H1 (cell line): ENCODE data around the gene SLC39A11. TPM values are rescaled to one million over a fixed set of nuclear protein-coding genes. Genes with fewer than 3 reads are reported as not detected.

ENCODE experiments used
- BCL11A ChIP-seq, 2 experiments: IDR thresholded peaks; one replicate each; pipeline ENCODE4 v1.6.1; 2011; ENCODE audit warnings: low read depth in 2 of 2, low read length in 2 of 2, mild to moderate bottlenecking in 2 of 2
- CHD2 ChIP-seq: IDR thresholded peaks from 2 replicates; pipeline ENCODE4 v1.6.1; 2012; ENCODE audit warnings: low read length, improper control_type of control experiment
- CHD7 ChIP-seq: fragments of 300-600 bp; sonication (generic); IDR thresholded peaks from 2 replicates; pipeline ENCODE4 v1.7.1; 2012; ENCODE audit warnings: low read length, moderate library complexity, mild to moderate bottlenecking, inconsistent platforms; ENCODE audit not compliant: insufficient replicate concordance
- MAX ChIP-seq: IDR thresholded peaks from 2 replicates; pipeline ENCODE4 v1.6.1; 2012; ENCODE audit warnings: inconsistent platforms
- NRF1 ChIP-seq: IDR thresholded peaks from 2 replicates; pipeline ENCODE4 v1.6.1; 2011; ENCODE audit warnings: mild to moderate bottlenecking, low read depth, low read length, improper control_type of control experiment
- RXRA ChIP-seq: IDR thresholded peaks from 2 replicates; pipeline ENCODE4 v1.6.1; 2011; ENCODE audit warnings: low read depth, mild to moderate bottlenecking, low read length, moderate library complexity; ENCODE audit not compliant: insufficient read depth
- SIN3A ChIP-seq, 2 experiments: IDR thresholded peaks in 1 of 2; conservative IDR thresholded peaks in 1 of 2; 2 replicates each; pipeline ENCODE4 v1.6.1; 2011 to 2012; ENCODE audit warnings: low read length in 2 of 2, improper control_type of control experiment in 1 of 2, low read depth in 1 of 2, mild to moderate bottlenecking in 1 of 2
- TCF12 ChIP-seq: IDR thresholded peaks from 2 replicates; pipeline ENCODE4 v1.6.1; 2011; ENCODE audit warnings: low read depth, mild to moderate bottlenecking, low read length
- YY1 ChIP-seq: IDR thresholded peaks from 2 replicates; pipeline ENCODE4 v1.6.1; 2011; ENCODE audit warnings: low read depth, mild to moderate bottlenecking, low read length
- polyA plus RNA-seq, 7 experiments: library from polyadenylated mRNA; depleted of rRNA in 3 of 7; stranded (reverse) in 5 of 7; unstranded in 2 of 7; fragments of >200 nt in 5 of 7; fragments of 200-250 nt in 2 of 7; gene quantifications; 1 replicate in 5 of 7; 2 replicates in 1 of 7; 4 replicates in 1 of 7; pipeline versions ENCODE4 v1.2.1 to v1.2.3, GENCODE V29; 2011 to 2013; ENCODE audit warnings: missing spikeins in 2 of 7, mixed read lengths in 2 of 7
- total RNA-seq: library from RNA; stranded (reverse); fragmentation: NEBNext Ultra II Directional; extraction: Animal tissue kit (Norgen Biotek cat#: 25700); gene quantifications from 2 replicates; pipeline ENCODE4 v1.2.1, GENCODE V29; 2021
- TF ChIP-seq, protein P1 (sequence below): IDR thresholded peaks from 2 replicates; pipeline ENCODE4 v1.6.1; 2012; ENCODE audit warnings: inconsistent platforms

Gene SLC39A11
- total and polyA plus RNA-seq, 2 of the 8 experiments (the other 6 are each of a cell fraction or from before 2014, with no cell fraction given), result 12.2 to 19.6 TPM

DNA sequence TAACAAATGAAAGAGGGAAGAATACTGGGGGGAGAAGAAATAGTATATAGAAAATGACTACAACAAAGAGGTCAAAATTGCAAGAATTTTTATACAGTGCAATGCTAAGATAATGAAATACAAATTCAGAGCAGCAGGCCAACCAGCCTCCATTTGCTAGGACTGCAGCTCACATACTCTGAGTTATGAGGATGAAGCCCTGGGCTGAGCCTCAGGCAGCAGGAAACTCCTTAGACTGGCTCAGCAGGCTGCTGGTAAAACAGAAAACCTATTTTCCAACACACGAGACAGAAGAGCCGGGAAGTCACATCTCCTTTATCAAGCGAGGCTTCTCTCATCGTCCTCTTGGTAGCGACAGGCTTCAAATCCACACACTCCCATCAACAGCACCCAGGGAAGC is 296.5 kb downstream of the SLC39A11 start (continued):
- TF ChIP-seq CHD7 (no peak), MAX (no peak), CHD2 (no peak), SIN3A (conservative IDR thresholded peaks at IDR 0.05 in 1 of 2, IDR thresholded peaks at IDR 0.05 in 1 of 2; ENCODE audit: low read depth in 1 of 2, low read length in 2 of 2) (no peak), RXRA (no peak), BCL11A (IDR thresholded peaks at IDR 0.05; ENCODE audit: low read depth in 2 of 2, low read length in 2 of 2) (no peak), TCF12 (no peak), YY1 (no peak), NRF1 (no peak)
- TF ChIP-seq, protein P1, sequence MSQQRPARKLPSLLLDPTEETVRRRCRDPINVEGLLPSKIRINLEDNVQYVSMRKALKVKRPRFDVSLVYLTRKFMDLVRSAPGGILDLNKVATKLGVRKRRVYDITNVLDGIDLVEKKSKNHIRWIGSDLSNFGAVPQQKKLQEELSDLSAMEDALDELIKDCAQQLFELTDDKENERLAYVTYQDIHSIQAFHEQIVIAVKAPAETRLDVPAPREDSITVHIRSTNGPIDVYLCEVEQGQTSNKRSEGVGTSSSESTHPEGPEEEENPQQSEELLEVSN, result no peak
